Measurements from ENCODE around the gene GJB6.

DNA sequence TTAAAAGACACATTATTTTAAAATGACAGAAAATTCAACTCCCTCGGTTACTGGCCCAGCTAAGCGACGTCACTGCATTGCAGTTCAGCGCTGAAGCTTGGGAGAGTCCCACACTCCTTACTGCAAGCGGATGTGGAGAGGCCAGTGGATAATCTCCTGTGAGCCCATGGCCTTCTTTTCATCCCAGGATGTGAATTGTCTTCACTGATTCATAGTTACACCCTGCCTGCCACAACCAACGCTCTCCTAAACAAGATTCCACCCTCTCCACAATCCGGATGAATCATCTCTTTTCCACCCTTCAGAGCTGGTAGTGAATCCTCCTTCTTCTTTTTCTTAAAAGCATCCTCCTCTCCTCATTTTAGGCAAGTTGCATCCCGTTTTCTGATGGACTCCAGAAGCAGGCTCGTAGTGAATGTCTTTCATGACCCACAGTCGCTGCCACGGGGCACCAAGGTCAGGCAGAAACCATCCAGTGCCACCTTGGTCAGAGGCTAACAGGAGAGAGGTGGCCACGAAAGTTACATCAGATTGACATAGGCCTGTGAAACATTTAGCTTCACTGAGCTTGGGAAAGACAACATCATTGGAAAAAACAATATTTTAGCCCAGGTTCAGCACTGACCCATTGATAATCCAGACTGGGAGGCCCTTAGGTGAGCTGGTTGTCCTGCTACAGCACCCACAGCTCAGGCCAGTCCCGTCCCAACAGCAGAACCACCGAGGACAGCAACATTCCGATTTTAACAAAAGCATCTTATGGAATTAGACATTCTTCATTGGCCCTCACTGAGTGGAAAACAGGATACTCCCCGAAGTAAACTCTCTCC is 41.4 kb downstream of the GJB6 start:
- TF ChIP-seq, protein P1, sequence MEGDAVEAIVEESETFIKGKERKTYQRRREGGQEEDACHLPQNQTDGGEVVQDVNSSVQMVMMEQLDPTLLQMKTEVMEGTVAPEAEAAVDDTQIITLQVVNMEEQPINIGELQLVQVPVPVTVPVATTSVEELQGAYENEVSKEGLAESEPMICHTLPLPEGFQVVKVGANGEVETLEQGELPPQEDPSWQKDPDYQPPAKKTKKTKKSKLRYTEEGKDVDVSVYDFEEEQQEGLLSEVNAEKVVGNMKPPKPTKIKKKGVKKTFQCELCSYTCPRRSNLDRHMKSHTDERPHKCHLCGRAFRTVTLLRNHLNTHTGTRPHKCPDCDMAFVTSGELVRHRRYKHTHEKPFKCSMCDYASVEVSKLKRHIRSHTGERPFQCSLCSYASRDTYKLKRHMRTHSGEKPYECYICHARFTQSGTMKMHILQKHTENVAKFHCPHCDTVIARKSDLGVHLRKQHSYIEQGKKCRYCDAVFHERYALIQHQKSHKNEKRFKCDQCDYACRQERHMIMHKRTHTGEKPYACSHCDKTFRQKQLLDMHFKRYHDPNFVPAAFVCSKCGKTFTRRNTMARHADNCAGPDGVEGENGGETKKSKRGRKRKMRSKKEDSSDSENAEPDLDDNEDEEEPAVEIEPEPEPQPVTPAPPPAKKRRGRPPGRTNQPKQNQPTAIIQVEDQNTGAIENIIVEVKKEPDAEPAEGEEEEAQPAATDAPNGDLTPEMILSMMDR (conservative IDR thresholded peaks at IDR 0.05 in 1 of 2, IDR thresholded peaks at IDR 0.05 in 1 of 2; ENCODE audit: low read depth in 1 of 2, low read length in 2 of 2): no peak
- no peak for TF ChIP-seq EZH2 (IDR thresholded peaks at IDR 0.05; ENCODE audit: low read length, missing control alignments)
